Measurements from ENCODE around the gene GPR180. TPM values are rescaled to one million over a fixed set of nuclear protein-coding genes. Genes with fewer than 3 reads are reported as not detected.

GPR180 gene
- total RNA-seq, 4 donors from 2014 or later: 10.4 to 13.3 (median 10.9) TPM

DNA sequence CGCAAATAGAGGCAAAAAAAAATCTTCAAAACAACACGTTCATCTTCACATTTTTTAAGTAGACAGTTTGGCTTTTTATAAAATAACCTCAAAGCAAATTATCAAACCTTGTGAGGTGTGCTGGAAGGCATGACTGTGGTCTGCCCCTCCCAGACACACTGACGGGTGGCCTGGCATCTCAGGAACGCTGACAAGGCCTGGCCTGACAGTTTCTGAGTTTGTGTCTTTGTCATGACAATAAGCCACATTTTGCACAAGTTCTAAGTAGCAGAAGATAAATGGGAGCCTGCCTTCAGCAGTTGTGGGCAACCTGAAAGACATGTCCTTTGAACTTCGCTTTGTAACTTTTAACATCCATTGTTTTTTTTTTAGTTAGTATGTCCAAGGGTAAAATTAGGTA lies 72.2 kb downstream of the GPR180 start:
- H3K4me1 ChIP-seq: no peaks in the 10 kb centered on the region
- H3K27me3 ChIP-seq: no peaks in the 10 kb centered on the region
- WGBS, 2 donors: 37 to 63% methylated on average over 5 of the region's 5 CpGs
- no peaks in the 10 kb centered on the region for H3K36me3 ChIP-seq
- H3K9me3 ChIP-seq: no peaks in the 10 kb centered on the region
- H3K27ac ChIP-seq: no peak overlapping the region
- no peak overlapping the region for H3K4me3 ChIP-seq (replicated peaks in 1 of 3)
- no peak for TF ChIP-seq POLR2A (IDR thresholded peaks at IDR 0.05)
- TF ChIP-seq, protein P1, sequence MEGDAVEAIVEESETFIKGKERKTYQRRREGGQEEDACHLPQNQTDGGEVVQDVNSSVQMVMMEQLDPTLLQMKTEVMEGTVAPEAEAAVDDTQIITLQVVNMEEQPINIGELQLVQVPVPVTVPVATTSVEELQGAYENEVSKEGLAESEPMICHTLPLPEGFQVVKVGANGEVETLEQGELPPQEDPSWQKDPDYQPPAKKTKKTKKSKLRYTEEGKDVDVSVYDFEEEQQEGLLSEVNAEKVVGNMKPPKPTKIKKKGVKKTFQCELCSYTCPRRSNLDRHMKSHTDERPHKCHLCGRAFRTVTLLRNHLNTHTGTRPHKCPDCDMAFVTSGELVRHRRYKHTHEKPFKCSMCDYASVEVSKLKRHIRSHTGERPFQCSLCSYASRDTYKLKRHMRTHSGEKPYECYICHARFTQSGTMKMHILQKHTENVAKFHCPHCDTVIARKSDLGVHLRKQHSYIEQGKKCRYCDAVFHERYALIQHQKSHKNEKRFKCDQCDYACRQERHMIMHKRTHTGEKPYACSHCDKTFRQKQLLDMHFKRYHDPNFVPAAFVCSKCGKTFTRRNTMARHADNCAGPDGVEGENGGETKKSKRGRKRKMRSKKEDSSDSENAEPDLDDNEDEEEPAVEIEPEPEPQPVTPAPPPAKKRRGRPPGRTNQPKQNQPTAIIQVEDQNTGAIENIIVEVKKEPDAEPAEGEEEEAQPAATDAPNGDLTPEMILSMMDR (IDR thresholded peaks at IDR 0.05): no peak
- intact Hi-C loops (cut with DNase I): no loop called here
- DNase-seq: peak in 1 of 2 donors; percentile 4

DNA sequence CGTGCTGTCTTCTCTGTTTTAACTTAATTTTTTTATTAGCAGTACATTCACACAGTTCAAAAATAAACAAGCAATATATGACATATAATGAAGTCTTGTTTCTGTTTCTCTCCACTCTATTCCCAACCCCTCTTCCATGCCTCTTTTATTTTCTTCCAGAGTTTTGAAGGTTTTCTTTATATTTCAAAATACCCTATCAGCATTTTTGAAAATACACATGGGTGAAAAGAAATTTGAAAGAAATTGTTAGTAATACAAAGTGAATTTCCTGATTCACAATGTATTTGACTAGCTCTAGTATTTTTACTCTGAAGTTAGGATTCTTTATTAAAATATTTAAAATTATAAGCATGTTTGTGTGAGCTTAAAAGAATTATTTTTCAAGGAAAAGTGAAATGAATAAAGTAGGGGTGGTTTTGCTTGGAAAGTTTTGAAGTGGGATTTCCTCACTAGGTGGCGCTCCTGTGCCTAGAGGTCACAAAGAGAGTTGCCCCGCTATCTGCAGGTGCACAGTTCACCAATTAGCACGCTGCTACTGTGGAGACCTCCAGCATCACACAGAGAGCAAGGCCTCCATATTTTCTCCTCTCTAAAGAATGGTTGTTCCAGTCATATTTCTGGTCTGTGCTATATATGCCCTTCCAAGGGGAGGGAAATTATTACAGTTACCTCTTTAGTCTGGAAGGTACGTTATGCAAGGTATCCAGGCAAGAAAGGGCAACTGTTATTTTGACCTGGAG lies 73.1 kb downstream of the GPR180 start:
- TF ChIP-seq, protein P1 (IDR thresholded peaks at IDR 0.05): peak in 2 of 6 experiments; percentile 31 to 59
- no peak for TF ChIP-seq POLR2A (IDR thresholded peaks at IDR 0.05)
- 37 to 55% methylated on average over 5 of the region's 5 CpGs for whole genome bisulfite sequencing, 2 donors

DNA sequence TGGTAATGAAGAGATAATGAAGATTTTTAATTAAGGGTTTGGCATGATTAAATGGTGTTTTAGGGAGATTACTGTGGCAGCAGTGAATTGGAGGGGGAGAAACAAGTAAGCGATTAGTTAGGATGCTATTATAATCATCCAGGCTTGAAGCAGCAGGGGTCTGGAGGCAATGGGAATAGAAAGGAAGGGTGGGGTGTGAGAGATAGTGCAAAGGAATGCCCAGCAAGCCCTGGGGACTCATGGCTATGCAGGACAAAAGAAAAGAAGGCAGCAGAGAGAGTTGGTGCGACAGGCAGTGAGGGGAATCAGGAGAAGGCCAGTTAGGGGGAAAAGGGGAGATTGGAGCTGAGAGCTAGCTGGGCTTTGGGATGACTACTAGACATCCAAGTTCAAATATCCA lies 76.1 kb downstream of the GPR180 start:
- no peak overlapping the region for H3K4me3 ChIP-seq (replicated peaks in 1 of 3)
- 77 to 89% methylated on average over 2 of the region's 2 CpGs for WGBS, 2 donors
- intact Hi-C loops (cut with DNase I): no loop called here
- no peaks in the 10 kb centered on the region for H3K27me3 ChIP-seq
- DNase-seq: no peak
- H3K4me1 ChIP-seq: no peaks in the 10 kb centered on the region
- no peak overlapping the region for H3K27ac ChIP-seq
- H3K9me3 ChIP-seq: no peaks in the 10 kb centered on the region
- TF ChIP-seq POLR2A (IDR thresholded peaks at IDR 0.05): no peak
- TF ChIP-seq, protein P1 (IDR thresholded peaks at IDR 0.05): no peak
- H3K36me3 ChIP-seq: no peaks in the 10 kb centered on the region

More for the DNA sequence above, 73.1 kb downstream of the GPR180 start:
- Histone ChIP-seq H3K9me3 (no peaks in the 10 kb centered on the region), H3K4me3 (replicated peaks in 1 of 3) (no peak overlapping the region), H3K36me3 (no peaks in the 10 kb centered on the region), H3K27ac (no peak overlapping the region), H3K4me1 (no peaks in the 10 kb centered on the region), H3K27me3 (no peaks in the 10 kb centered on the region)
- peak; percentile 23 to 43 for DNase-seq
- intact Hi-C loops (cut with DNase I): no loop called here

DNA sequence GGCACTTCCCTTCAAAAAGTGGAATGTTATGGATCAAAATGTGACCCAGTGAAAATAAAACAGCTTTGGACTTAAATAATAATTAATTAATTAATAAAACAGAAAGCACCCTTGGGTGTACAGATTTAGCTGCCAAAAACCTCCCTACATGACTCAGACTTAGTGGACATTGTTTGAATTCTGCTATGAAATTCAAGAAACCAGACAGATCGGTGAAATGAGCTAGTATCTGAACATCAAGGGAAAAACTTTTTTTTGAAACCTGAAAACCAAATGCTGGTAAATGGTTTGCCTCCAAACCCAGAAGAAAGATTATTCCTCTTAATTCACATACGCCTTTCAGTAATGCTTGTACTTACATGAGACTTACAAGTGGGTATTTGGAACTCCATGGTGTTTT lies 77.2 kb downstream of the GPR180 start:
- TF ChIP-seq POLR2A (IDR thresholded peaks at IDR 0.05): no peak
- TF ChIP-seq, protein P1 (IDR thresholded peaks at IDR 0.05): no peak
- 89 to 93% methylated on average over 2 of the region's 2 CpGs for WGBS, 2 donors
- DNase-seq: no peak
- Histone ChIP-seq H3K9me3 (no peaks in the 10 kb centered on the region), H3K4me1 (no peaks in the 10 kb centered on the region), H3K27me3 (no peaks in the 10 kb centered on the region), H3K27ac (no peak overlapping the region), H3K4me3 (replicated peaks in 1 of 3) (no peak overlapping the region), H3K36me3 (no peaks in the 10 kb centered on the region)
- intact Hi-C loops (cut with DNase I): no loop called here

DNA sequence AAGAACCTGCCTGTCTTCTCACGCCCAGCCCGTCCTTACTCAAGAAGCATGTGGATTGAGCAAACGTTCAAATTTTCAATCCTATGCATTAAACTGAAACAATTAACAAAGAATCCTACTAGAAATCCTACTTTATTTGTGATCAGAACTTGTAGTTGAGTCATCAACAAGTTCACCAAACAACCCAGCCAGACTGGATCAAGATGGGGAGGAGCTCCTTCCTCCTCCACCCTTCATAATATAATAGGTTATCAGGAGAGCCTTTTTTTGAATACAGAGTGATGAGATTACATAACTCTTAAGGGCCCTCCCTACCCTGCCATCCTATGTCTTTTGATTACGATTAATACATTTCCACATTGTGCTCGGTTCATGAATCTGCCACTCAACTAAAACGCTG lies 78.0 kb downstream of the GPR180 start:
- WGBS, 2 donors: 86 to 90% methylated on average over 6 of the region's 6 CpGs
- no peak overlapping the region for H3K27ac ChIP-seq
- DNase-seq: no peak
- H3K36me3 ChIP-seq: no peaks in the 10 kb centered on the region
- H3K9me3 ChIP-seq: no peaks in the 10 kb centered on the region
- no peaks in the 10 kb centered on the region for H3K4me1 ChIP-seq
- H3K4me3 ChIP-seq (replicated peaks in 1 of 3): no peak overlapping the region
- no peak for TF ChIP-seq POLR2A (IDR thresholded peaks at IDR 0.05)
- TF ChIP-seq, protein P1 (IDR thresholded peaks at IDR 0.05): no peak
- intact Hi-C loops (cut with DNase I): no loop called here
- no peaks in the 10 kb centered on the region for H3K27me3 ChIP-seq

All from thyroid gland (tissue), 4 donors.